ENCODE results near the gene GKN2. TPM values are rescaled to one million over a fixed set of nuclear protein-coding genes. Genes with fewer than 3 reads are reported as not detected.
A peak's percentile ranks its signal among the peaks of the same experiment; 100 is the strongest.

Gene GKN2
- total RNA-seq, 1 donor from 2014 or later, result not detected

DNA sequence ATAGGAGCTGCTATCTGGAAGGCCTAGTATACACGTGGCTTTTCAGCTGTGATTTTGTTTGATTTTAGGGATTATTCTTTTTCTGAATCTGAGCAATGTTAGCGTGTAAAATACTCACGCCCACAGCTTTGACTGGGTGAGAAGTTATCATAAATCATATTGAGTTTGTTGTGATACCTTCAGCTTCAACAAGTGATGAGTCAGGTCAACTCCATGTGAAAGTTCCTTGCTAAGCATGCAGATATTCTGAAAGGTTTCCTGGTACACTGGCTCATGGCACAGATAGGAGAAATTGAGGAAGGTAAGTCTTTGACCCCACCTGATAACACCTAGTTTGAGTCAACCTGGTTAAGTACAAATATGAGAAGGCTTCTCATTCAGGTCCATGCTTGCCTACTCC lies 21.6 kb upstream of the GKN2 start, which contains the start of gene GKN1:
Gene GKN1 (plus strand): TSS at position 386 of the 400 bp plus-strand sequence. CDS start 42 bp downstream, outside the sequence.
- DNase-seq (ENCODE audit: low spot score), result no peak
- Mint-ChIP-seq H3K27me3 (ENCODE audit: low read depth) (no peaks in the 10 kb centered on the region), H3K36me3 (ENCODE audit: low read depth) (no peaks in the 10 kb centered on the region), H3K4me3 (ENCODE audit: unreplicated experiment) (peak within 1 kb of the TSS; percentile 28), H3K4me1 (ENCODE audit: low read depth) (peaks cover 65% of the 10 kb centered on the region), H3K27ac (ENCODE audit: unreplicated experiment) (peak within 1 kb of the TSS; percentile 82), H3K9me3 (ENCODE audit: low read depth) (no peaks in the 10 kb centered on the region)
- TF ChIP-seq, protein P1, sequence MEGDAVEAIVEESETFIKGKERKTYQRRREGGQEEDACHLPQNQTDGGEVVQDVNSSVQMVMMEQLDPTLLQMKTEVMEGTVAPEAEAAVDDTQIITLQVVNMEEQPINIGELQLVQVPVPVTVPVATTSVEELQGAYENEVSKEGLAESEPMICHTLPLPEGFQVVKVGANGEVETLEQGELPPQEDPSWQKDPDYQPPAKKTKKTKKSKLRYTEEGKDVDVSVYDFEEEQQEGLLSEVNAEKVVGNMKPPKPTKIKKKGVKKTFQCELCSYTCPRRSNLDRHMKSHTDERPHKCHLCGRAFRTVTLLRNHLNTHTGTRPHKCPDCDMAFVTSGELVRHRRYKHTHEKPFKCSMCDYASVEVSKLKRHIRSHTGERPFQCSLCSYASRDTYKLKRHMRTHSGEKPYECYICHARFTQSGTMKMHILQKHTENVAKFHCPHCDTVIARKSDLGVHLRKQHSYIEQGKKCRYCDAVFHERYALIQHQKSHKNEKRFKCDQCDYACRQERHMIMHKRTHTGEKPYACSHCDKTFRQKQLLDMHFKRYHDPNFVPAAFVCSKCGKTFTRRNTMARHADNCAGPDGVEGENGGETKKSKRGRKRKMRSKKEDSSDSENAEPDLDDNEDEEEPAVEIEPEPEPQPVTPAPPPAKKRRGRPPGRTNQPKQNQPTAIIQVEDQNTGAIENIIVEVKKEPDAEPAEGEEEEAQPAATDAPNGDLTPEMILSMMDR (IDR thresholded peaks at IDR 0.05), result no peak

DNA sequence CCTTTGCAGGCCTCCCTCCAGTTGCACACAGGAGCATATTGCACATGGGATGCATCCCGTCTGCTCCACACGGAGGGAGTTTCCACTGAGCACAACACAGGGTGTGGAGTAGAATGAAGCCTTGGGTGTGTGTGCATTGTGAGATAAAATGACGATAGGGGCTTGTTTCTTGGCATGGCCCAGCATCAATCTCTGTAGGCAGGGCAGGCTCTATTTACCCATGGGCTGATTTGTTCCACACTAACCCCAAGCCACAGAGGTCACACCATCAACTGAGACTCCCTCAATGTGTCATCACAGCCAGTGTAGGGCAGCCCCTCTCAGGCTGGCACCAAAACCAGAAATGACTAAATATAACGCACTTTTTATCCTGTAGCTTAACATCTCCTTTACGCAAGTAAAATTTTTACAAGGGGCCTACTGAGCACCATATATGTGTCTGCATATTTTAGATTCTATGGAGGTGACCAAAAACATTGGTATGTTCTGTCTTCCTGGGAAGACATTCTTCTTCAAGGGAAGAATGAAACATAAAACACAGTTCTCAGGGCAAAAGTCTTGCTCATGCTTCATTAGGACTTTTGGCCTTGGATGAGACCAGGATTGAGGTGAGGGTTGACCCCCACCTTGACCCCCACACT lies 19.0 kb upstream of the GKN2 start:
- Mint-ChIP-seq H3K4me3 (ENCODE audit: unreplicated experiment) (no peak overlapping the region), H3K4me1 (ENCODE audit: low read depth) (peaks cover 82% of the 10 kb centered on the region), H3K27ac (ENCODE audit: unreplicated experiment) (peak overlapping the region; percentile 97), H3K9me3 (ENCODE audit: low read depth) (no peaks in the 10 kb centered on the region), H3K27me3 (ENCODE audit: low read depth) (no peaks in the 10 kb centered on the region), H3K36me3 (ENCODE audit: low read depth) (no peaks in the 10 kb centered on the region)
- DNase-seq (ENCODE audit: low spot score), result no peak
- TF ChIP-seq, protein P1 (IDR thresholded peaks at IDR 0.05), result no peak

DNA sequence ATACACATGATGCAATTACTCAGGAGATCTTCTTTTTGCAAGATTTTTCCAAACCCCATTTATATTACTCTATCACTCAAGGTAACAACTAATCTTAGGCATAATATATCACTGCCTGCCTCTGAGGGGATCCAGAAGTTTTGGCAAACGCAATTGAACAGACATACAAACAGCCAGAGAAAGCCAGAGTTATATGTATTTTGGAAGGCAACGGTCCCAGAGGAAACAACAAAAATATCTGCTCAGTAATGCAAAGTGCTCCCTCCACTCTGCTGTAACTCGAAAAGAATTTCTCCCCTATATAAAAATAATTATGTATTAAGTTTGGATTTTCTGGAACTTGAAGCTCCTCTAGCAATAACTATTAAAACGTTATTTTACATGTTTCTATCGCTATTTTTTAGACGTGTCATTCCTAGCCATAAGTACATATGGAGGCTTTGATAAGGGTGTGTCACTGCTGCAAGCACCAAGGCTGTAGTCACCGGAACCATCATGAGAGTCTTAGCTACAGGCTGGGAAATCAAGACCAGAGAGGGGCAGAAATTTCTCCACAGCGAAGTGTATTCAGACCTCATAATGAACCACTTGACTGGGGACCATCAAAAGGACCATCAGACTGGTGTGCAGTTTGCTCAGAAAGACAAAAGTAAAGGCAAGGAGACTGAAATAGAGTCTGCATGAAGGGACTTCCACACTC lies 18.0 kb upstream of the GKN2 start:
- no peaks in the 10 kb centered on the region for H3K9me3 Mint-ChIP-seq (ENCODE audit: low read depth)
- H3K27me3 Mint-ChIP-seq (ENCODE audit: low read depth), result no peaks in the 10 kb centered on the region
- no peak for DNase-seq (ENCODE audit: low spot score)
- no peak overlapping the region for H3K4me3 Mint-ChIP-seq (ENCODE audit: unreplicated experiment)
- peaks cover 80% of the 10 kb centered on the region for H3K4me1 Mint-ChIP-seq (ENCODE audit: low read depth)
- no peaks in the 10 kb centered on the region for H3K36me3 Mint-ChIP-seq (ENCODE audit: low read depth)
- TF ChIP-seq, protein P1 (IDR thresholded peaks at IDR 0.05), result no peak
- peak overlapping the region; percentile 97 for H3K27ac Mint-ChIP-seq (ENCODE audit: unreplicated experiment)

DNA sequence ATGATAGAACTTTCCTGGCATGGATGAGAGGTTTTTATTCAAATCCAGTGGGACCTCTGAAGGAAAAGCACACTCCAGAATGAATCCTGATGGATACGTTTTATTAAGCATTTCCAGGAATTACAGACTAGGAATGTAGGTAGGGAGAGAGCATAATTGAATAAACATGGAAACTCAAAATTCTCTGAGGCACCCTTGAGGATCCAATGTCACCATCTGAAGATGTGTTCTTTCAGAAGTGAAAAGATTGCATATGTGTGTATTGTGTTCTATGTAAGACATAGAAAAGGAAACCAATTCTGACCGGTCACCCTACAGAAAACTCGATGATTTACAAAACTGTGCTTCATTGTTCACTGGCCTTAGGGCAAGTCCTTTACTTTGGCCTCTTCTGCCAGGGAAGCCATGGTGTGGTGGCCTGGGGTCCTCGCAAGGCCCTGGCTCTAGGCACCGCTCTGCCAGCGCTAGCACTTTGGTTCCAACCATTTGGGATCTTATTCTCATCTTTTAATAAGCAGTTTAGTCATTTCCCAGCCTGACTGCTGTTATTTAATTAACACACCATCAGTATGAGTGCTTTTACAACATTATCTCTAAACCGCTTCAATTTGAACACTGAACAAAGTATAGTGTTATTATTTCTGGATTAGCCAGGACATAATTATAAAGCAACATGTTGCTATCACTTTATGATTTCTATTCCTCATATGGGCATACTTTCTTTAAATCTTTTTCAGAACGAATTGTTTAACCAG lies 17.2 kb upstream of the GKN2 start:
- Mint-ChIP-seq H3K27ac (ENCODE audit: unreplicated experiment) (peak overlapping the region; percentile 97), H3K27me3 (ENCODE audit: low read depth) (no peaks in the 10 kb centered on the region), H3K4me1 (ENCODE audit: low read depth) (peaks cover 72% of the 10 kb centered on the region), H3K36me3 (ENCODE audit: low read depth) (no peaks in the 10 kb centered on the region), H3K9me3 (ENCODE audit: low read depth) (no peaks in the 10 kb centered on the region), H3K4me3 (ENCODE audit: unreplicated experiment) (no peak overlapping the region)
- TF ChIP-seq, protein P1 (IDR thresholded peaks at IDR 0.05), result no peak
- DNase-seq (ENCODE audit: low spot score), result no peak

DNA sequence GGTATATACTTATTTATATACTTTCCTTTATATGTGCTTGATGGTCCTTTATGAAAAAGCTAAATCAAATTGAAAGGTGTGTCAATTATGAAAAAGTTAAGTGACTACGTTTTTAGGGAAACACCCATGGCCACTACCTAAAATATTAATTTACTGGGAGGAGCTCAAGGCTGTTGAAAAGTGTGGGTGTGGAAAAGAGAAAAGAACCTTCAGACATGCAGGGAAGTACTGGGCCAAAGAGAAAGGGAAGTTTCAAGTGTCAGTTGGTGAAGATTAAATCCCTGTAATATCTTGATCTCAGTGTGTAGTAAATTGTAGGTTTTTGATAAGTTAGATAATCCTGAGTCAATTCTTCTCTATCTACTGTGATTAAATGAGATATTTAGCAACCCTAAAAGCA lies 15.5 kb upstream of the GKN2 start:
- Mint-ChIP-seq H3K4me1 (ENCODE audit: low read depth) (peaks cover 63% of the 10 kb centered on the region), H3K27ac (ENCODE audit: unreplicated experiment) (no peak overlapping the region), H3K9me3 (ENCODE audit: low read depth) (peaks cover 4% of the 10 kb centered on the region), H3K4me3 (ENCODE audit: unreplicated experiment) (no peak overlapping the region), H3K36me3 (ENCODE audit: low read depth) (no peaks in the 10 kb centered on the region), H3K27me3 (ENCODE audit: low read depth) (no peaks in the 10 kb centered on the region)
- TF ChIP-seq, protein P1 (IDR thresholded peaks at IDR 0.05), result no peak
- no peak for DNase-seq (ENCODE audit: low spot score)

Measured in chondrocyte (in vitro differentiated cells).